Ascending aorta (tissue), 2 donors: ENCODE data around the gene KRT32. TPM values are rescaled to one million over a fixed set of nuclear protein-coding genes. Genes with fewer than 3 reads are reported as not detected.

ENCODE experiments used
- DNase-seq, 2 donors: peaks; one replicate each; pipeline ENCODE4 v3.0.0-alpha.2; 2019; ENCODE audit warnings: low spot score in 2 of 2
- H3K27ac ChIP-seq, 2 donors: fragments of 200-600 bp; sonication (generic); one replicate each; pipeline ENCODE4 v1.5.1; 2016 to 2017; ENCODE audit warnings: mild to moderate bottlenecking in 1 of 2
- H3K27me3 ChIP-seq: fragments of 200-600 bp; sonication (generic); one replicate; pipeline ENCODE4 v1.5.1; 2017
- H3K36me3 ChIP-seq, 2 donors: fragments of 200-600 bp; sonication (generic); one replicate each; pipeline ENCODE4 v1.5.1; 2016
- H3K4me1 ChIP-seq, 2 donors: fragments of 200-600 bp; sonication (generic); one replicate each; pipeline ENCODE4 v1.5.1; 2016 to 2017; ENCODE audit warnings: mild to moderate bottlenecking in 1 of 2
- H3K4me3 ChIP-seq, 2 donors: fragments of 200-600 bp; sonication (generic); one replicate each; pipeline ENCODE4 v1.5.1; 2016 to 2017; ENCODE audit warnings: mild to moderate bottlenecking in 1 of 2
- H3K9me3 ChIP-seq, 2 donors: fragments of 200-600 bp; sonication (generic); one replicate each; pipeline ENCODE4 v1.5.1; 2016
- CTCF ChIP-seq, 3 experiments: fragments of 200-600 bp in 2 of 3; fragments of 450-650 bp in 1 of 3; sonication (generic) in 2 of 3; IDR thresholded peaks; one replicate each; pipeline ENCODE4 v1.5.1; 2016 to 2019; ENCODE audit warnings: antibody characterized with exemption in 3 of 3, mild to moderate bottlenecking in 1 of 3, moderate library complexity in 1 of 3
- intact Hi-C: fragments of 100-400 bp; cut with DNase I; formaldehyde crosslinking; loops from one replicate; pipeline ENCODE4 v1.15.1; 2023
- total RNA-seq: library from RNA; depleted of rRNA; stranded (reverse); fragments of >200 nt; gene quantifications from one replicate; pipeline ENCODE4 v1.1.0, GENCODE V29; 2016

The KRT32 gene
- total RNA-seq, 1 donor from 2014 or later, result not detected

GRCh38 chr17:41511716-41512115, 44.5 kb upstream of the KRT32 start:
- DNase-seq, result no peak
- intact Hi-C loops, result no loop called here
- H3K4me1 ChIP-seq, result no peaks in the 10 kb centered on the region
- no peaks in the 10 kb centered on the region for H3K27me3 ChIP-seq
- no peak overlapping the region for H3K27ac ChIP-seq
- no peak overlapping the region for H3K4me3 ChIP-seq
- no peak for TF ChIP-seq CTCF (IDR thresholded peaks at IDR 0.05)
- no peaks in the 10 kb centered on the region for H3K36me3 ChIP-seq
- H3K9me3 ChIP-seq, result no peaks in the 10 kb centered on the region

- intact Hi-C loops, result no loop called here
These were observed 43.9 kb upstream of the KRT32 start for GRCh38 chr17:41511116-41511515.

GRCh38 chr17:41510251-41511065, 43.3 kb upstream of the KRT32 start:
- Histone ChIP-seq H3K36me3 (no peaks in the 10 kb centered on the region), H3K27me3 (no peaks in the 10 kb centered on the region), H3K4me1 (no peaks in the 10 kb centered on the region), H3K4me3 (no peak overlapping the region), H3K9me3 (no peaks in the 10 kb centered on the region), H3K27ac (no peak overlapping the region)
- TF ChIP-seq CTCF (IDR thresholded peaks at IDR 0.05), result no peak
- intact Hi-C loops, result no loop called here
- no peak for DNase-seq

More at GRCh38 chr17:41511116-41511515, 43.9 kb upstream of the KRT32 start:
- H3K36me3 ChIP-seq, result no peaks in the 10 kb centered on the region
- H3K27ac ChIP-seq, result no peak overlapping the region
- TF ChIP-seq CTCF (IDR thresholded peaks at IDR 0.05), result no peak
- H3K4me1 ChIP-seq, result no peaks in the 10 kb centered on the region
- no peaks in the 10 kb centered on the region for H3K9me3 ChIP-seq
- DNase-seq, result no peak
- no peak overlapping the region for H3K4me3 ChIP-seq
- H3K27me3 ChIP-seq, result no peaks in the 10 kb centered on the region

GRCh38 chr17:41507315-41507880, 40.2 kb upstream of the KRT32 start:
- no peak for TF ChIP-seq CTCF (IDR thresholded peaks at IDR 0.05)
- Histone ChIP-seq H3K4me3 (no peak overlapping the region), H3K4me1 (no peaks in the 10 kb centered on the region), H3K9me3 (no peaks in the 10 kb centered on the region), H3K36me3 (no peaks in the 10 kb centered on the region), H3K27me3 (no peaks in the 10 kb centered on the region), H3K27ac (no peak overlapping the region)
- DNase-seq, result no peak
- intact Hi-C loops, result no loop called here

GRCh38 chr17:41505809-41506767, 38.9 kb upstream of the KRT32 start:
- no peak for DNase-seq
- no peak overlapping the region for H3K4me3 ChIP-seq
- no peaks in the 10 kb centered on the region for H3K36me3 ChIP-seq
- H3K27me3 ChIP-seq, result no peaks in the 10 kb centered on the region
- no peak for TF ChIP-seq CTCF (IDR thresholded peaks at IDR 0.05)
- H3K4me1 ChIP-seq, result no peaks in the 10 kb centered on the region
- no peaks in the 10 kb centered on the region for H3K9me3 ChIP-seq
- no peak overlapping the region for H3K27ac ChIP-seq
- intact Hi-C loops, result no loop called here
